Measurements from ENCODE around the gene NEU4. TPM values are rescaled to one million over a fixed set of nuclear protein-coding genes. Genes with fewer than 3 reads are reported as not detected.
A peak's percentile ranks its signal among the peaks of the same experiment; 100 is the strongest.

The NEU4 gene
- total RNA-seq, 1 donor from 2014 or later = 3.2 TPM

DNA sequence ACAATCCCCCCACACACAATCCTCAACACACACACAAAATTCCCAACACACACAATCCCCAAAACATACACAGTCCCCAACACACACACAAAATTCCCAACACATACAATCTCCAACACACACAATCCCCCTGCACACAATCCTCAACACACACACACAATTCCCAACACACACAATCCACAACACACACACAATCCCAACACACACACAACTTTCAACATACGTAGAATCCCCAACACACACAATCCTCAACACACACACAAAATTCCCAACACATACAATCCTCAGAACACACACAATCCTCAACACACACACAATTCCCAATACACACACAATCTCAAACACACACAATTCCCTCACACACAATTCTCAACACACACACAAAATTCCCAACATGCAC lies 52.3 kb downstream of the NEU4 start:
- no peak for DNase-seq (ENCODE audit: low spot score)
- Mint-ChIP-seq H3K9me3 (peaks cover 7% of the 10 kb centered on the region), H3K36me3 (ENCODE audit: low read depth) (peaks cover 13% of the 10 kb centered on the region), H3K4me1 (ENCODE audit: low read depth) (peaks cover 55% of the 10 kb centered on the region), H3K27me3 (ENCODE audit: low read depth) (peaks cover 15% of the 10 kb centered on the region), H3K4me3 (ENCODE audit: low read depth) (peak overlapping the region; percentile 37), H3K27ac (peak overlapping the region; percentile 81)
- intact Hi-C loops (cut with micrococcal nuclease) = loop anchor here (5.0 kb wide), 1 partner anchor 129 kb away; the partner anchor contains the start of gene D2HGDH

DNA sequence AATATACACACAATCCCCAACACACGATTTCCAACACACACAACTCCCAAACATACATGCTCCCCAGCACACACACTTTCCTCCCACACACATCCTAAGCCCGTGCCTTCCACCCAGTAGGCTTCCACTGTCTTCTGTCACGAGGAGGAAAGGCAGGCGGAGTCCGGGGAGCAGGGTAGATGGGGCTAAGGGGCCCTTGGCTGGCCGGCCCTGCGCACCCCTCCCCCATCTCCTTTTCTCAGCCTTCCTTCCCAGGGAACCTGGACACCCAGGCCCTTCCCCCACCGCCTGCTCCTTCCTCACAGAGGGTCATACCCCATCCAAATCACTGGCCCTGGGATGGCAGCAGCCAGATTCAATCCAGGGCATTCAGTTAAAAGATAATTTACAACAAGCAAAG lies 53.1 kb downstream of the NEU4 start:
- peaks cover 52% of the 10 kb centered on the region for H3K4me1 Mint-ChIP-seq (ENCODE audit: low read depth)

DNA sequence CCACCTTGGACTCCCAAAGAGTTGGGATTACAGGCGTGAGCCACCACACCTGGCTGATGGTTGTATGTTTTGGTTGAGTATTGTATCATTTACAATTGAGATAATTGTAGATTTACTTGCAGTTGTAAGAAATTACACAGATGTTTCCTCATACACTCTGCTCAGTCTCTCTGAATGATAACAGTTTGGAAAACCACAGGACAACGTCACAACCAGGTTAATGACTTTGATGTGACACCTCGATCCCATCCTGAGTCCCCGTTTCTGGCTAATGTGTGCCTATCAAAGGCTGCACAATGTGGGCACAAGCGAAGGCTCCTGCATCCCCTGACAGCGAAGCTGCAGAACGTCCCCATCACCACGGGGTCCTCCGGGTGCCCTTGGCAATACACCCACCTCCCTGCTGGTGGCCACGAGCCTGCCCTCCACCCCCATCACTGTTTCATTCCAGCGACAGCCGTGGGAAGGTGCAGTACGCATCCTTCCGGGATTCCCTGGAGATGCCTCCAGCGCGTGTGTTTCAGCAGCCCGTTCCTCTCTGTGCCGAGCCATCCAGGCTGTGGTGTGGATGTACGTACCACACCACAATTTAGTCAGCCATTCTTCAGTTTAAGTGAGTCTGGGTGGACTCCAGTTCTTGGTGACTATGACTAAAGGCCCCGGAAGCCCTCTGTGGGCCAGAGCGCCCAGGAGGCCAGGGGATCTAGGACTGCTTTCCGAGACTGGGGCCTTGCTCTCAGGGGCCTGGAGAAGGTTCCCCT lies 54.0 kb downstream of the NEU4 start:
- intact Hi-C loops (cut with micrococcal nuclease) = loop anchor here (5.0 kb wide), 1 partner anchor 131 kb away; the partner anchor contains the start of gene D2HGDH
- H3K9me3 Mint-ChIP-seq = peaks cover 7% of the 10 kb centered on the region
- peak overlapping the region; percentile 81 for H3K27ac Mint-ChIP-seq
- peaks cover 7% of the 10 kb centered on the region for H3K36me3 Mint-ChIP-seq (ENCODE audit: low read depth)
- peak overlapping the region; percentile 32 for H3K4me3 Mint-ChIP-seq (ENCODE audit: low read depth)
- peaks cover 15% of the 10 kb centered on the region for H3K27me3 Mint-ChIP-seq (ENCODE audit: low read depth)
- DNase-seq (ENCODE audit: low spot score) = no peak
- H3K4me1 Mint-ChIP-seq (ENCODE audit: low read depth) = peaks cover 55% of the 10 kb centered on the region

More for the DNA sequence above, 53.1 kb downstream of the NEU4 start:
- peaks cover 7% of the 10 kb centered on the region for H3K9me3 Mint-ChIP-seq
- H3K27ac Mint-ChIP-seq = peak overlapping the region; percentile 81
- no peak for DNase-seq (ENCODE audit: low spot score)
- peaks cover 8% of the 10 kb centered on the region for H3K36me3 Mint-ChIP-seq (ENCODE audit: low read depth)
- peaks cover 15% of the 10 kb centered on the region for H3K27me3 Mint-ChIP-seq (ENCODE audit: low read depth)
- intact Hi-C loops (cut with micrococcal nuclease) = loop anchor here (5.0 kb wide), 1 partner anchor 130 kb away; the partner anchor contains the start of gene D2HGDH
- no peak overlapping the region for H3K4me3 Mint-ChIP-seq (ENCODE audit: low read depth)

DNA sequence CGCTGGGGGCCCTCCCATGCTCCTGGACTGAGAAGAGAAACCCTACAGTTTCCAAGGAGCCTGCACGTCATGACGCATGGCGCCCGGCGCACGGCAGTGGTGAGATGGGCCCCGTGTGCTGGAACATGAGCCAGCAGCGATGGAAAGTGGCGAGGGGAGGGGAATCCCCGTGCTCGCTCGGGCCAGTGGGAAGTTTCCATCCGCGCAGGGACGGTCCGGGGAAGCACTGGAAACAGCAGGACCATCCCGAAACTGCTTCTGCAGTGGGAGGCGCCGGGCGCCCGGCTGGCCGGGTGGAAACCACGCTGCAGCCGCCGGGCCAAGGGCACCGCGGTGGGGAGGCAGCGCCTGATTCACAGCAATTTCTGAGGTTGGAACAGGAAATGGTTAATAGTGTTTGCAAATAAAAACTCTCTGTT lies 54.6 kb downstream of the NEU4 start:
- intact Hi-C loops (cut with micrococcal nuclease) = loop anchor here (5.0 kb wide), 1 partner anchor 131 kb away; the partner anchor contains the start of gene D2HGDH
- Mint-ChIP-seq H3K27me3 (ENCODE audit: low read depth) (peaks cover 17% of the 10 kb centered on the region), H3K4me3 (ENCODE audit: low read depth) (peak overlapping the region; percentile 4), H3K4me1 (ENCODE audit: low read depth) (peaks cover 58% of the 10 kb centered on the region), H3K9me3 (peaks cover 7% of the 10 kb centered on the region), H3K36me3 (ENCODE audit: low read depth) (peaks cover 4% of the 10 kb centered on the region), H3K27ac (peak overlapping the region; percentile 81)
- DNase-seq (ENCODE audit: low spot score) = peak; percentile 45

DNA sequence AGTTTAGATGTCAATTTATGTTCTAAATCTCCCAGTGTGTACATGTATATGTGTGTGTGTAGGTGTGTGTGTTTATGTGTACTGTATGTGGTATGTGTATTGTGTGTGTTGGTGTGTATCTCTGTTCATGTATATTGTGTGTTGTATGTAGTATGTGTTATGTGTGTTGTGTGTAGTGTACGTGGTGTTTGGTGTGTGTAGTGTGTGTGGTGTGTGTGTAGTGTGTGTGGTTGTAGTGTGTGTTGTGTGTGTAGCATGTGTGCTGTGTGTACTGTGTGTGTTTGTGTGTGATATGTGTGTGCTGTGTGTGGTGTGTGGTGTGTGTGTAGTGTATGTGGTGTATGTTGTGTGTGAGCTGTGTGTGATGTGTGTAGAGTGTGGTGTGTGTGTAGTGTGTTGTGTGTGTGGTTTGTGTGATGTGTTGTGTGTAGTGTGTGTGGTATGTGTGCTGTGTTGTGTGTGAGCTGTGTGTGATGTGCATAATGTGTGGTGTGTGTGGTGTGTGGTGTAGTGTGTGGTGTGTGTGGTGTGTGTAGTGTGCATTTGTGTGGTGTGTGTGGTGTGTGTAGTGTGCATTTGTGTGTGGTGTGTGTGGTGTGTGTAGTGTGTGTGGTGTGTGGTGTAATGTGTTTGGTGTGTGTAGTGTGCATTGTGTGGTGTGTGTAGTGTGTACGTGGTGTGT lies 55.3 kb downstream of the NEU4 start:
- DNase-seq (ENCODE audit: low spot score) = no peak
- Mint-ChIP-seq H3K4me3 (ENCODE audit: low read depth) (peak overlapping the region; percentile 1), H3K9me3 (peaks cover 7% of the 10 kb centered on the region), H3K27me3 (ENCODE audit: low read depth) (peaks cover 17% of the 10 kb centered on the region), H3K27ac (peak overlapping the region; percentile 77), H3K36me3 (ENCODE audit: low read depth) (peaks cover 4% of the 10 kb centered on the region), H3K4me1 (ENCODE audit: low read depth) (peaks cover 65% of the 10 kb centered on the region)
- intact Hi-C loops (cut with micrococcal nuclease) = loop anchor here (5.0 kb wide), 1 partner anchor 132 kb away; the partner anchor contains the start of gene D2HGDH

DNA sequence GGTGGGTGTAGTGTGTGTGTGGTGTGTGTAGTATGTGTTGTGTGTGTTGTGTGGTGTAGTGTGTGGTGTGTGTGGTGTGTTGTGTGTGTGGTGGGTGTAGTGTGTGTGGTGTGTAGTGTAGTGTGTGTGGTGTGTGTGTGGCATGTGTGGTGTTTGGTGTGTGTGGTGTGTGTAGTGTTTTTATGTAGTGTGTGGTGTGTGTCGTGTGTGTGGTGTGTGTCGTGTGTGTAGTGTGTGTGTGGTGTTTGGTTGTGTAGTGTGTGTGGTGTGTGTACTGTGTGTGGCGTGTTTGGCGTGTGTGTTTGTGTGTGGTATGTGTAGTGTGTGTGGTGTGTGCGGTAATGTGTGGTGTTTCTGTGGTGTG lies 55.8 kb downstream of the NEU4 start:
- peak overlapping the region; percentile 77 for H3K27ac Mint-ChIP-seq
- peaks cover 4% of the 10 kb centered on the region for H3K36me3 Mint-ChIP-seq (ENCODE audit: low read depth)
- peaks cover 62% of the 10 kb centered on the region for H3K4me1 Mint-ChIP-seq (ENCODE audit: low read depth)
- no peak for DNase-seq (ENCODE audit: low spot score)
- H3K27me3 Mint-ChIP-seq (ENCODE audit: low read depth) = peaks cover 17% of the 10 kb centered on the region
- peaks cover 7% of the 10 kb centered on the region for H3K9me3 Mint-ChIP-seq
- H3K4me3 Mint-ChIP-seq (ENCODE audit: low read depth) = no peak overlapping the region
- intact Hi-C loops (cut with micrococcal nuclease) = loop anchor here (5.0 kb wide), 1 partner anchor 133 kb away; the partner anchor contains the start of gene D2HGDH

DNA sequence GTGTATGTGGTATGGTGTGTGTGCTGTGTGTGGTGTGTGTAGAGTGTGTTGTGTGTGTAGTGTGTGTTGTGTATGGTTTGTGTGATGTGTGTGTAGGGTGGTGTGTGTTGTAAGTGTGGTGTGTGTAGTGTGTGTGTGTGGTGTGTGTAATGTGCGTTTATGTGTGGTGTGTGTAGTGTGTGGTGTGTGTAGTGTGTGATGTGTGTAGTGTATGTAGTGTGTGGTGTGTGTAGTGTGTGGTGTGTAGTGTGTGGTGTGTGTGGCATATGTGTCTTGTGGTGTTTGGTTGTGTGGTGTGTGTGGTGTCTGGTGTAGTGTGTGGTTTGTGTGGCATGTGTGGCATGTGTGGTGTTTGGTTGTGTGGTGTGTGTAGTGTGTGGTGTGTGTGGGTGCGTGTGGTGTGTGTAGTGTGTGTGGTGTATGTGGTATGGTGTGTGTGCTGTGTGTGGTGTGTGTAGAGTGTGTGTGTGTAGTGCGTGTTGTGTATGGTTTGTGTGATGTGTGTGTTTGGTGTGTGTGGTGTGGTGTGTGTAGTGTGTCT lies 56.5 kb downstream of the NEU4 start:
- H3K27me3 Mint-ChIP-seq (ENCODE audit: low read depth) = peaks cover 17% of the 10 kb centered on the region
- no peak for DNase-seq (ENCODE audit: low spot score)
- peaks cover 61% of the 10 kb centered on the region for H3K4me1 Mint-ChIP-seq (ENCODE audit: low read depth)
- peak overlapping the region; percentile 77 for H3K27ac Mint-ChIP-seq
- H3K9me3 Mint-ChIP-seq = peaks cover 7% of the 10 kb centered on the region
- intact Hi-C loops (cut with micrococcal nuclease) = no loop called here
- no peak overlapping the region for H3K4me3 Mint-ChIP-seq (ENCODE audit: low read depth)
- H3K36me3 Mint-ChIP-seq (ENCODE audit: low read depth) = peaks cover 4% of the 10 kb centered on the region

DNA sequence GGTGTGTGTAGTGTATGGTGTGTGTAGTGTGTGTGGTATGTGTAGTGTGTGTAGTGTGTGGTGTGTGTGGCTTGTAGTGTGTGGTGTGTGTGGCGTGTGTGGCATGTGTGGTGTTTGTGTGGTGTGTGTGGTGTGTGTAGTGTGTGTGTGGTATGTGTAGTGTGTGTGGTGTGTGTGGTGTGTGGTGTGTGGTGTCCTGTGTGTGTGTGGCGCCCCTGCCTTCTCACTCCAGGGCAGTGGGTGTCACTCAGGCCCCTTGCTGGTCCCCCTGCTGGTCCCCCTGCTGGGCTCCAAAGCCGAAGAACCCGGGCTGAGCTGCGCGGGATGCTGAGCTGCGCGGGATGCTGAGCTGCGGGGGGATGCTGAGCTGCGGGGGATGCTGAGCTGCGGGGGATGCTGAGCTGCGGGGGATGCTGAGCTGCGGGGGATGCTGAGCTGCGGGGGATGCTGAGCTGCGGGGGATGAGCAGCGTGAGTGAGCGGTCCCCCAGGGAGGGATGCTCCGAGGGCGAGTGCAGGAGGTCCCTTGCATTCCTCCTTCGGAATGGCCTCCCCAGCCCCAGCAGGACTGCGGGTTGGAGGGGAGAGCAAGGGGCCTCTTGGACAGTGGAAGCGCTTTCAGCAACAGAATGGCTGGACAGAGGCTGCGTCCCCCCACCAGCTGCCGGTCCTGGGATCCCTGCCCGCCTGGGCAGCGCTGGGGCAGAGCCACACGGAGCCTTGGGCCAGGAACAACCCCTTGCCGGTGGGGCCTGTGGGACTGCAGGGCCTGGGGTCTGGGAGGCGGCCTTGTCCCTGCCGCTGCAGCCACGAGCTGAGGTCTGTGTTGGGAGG lies 57.2 kb downstream of the NEU4 start:
- no peak for DNase-seq (ENCODE audit: low spot score)
- H3K4me1 Mint-ChIP-seq (ENCODE audit: low read depth) = peaks cover 57% of the 10 kb centered on the region
- H3K36me3 Mint-ChIP-seq (ENCODE audit: low read depth) = peaks cover 4% of the 10 kb centered on the region
- H3K27ac Mint-ChIP-seq = peak overlapping the region; percentile 15
- no peak overlapping the region for H3K4me3 Mint-ChIP-seq (ENCODE audit: low read depth)
- intact Hi-C loops (cut with micrococcal nuclease) = no loop called here
- H3K27me3 Mint-ChIP-seq (ENCODE audit: low read depth) = peaks cover 17% of the 10 kb centered on the region
- peaks cover 7% of the 10 kb centered on the region for H3K9me3 Mint-ChIP-seq

Other genes starting within 250 kb of the NEU4 start
- gene THAP4, start 172.0 kb upstream of the NEU4 start, total RNA-seq = 48.7 and 53.3 TPM in 2 replicates
- 117 TPM in 2 replicates for gene ATG4B, start 171.5 kb upstream of the NEU4 start, total RNA-seq
- 95.9 and 98.2 TPM in 2 replicates for gene DTYMK, start 122.4 kb upstream of the NEU4 start, total RNA-seq
- 49.4 and 56.4 TPM in 2 replicates for gene ING5, start 107.2 kb upstream of the NEU4 start, total RNA-seq
- 36.5 and 39.9 TPM in 2 replicates for gene D2HGDH, start 74.6 kb upstream of the NEU4 start, total RNA-seq
- 1.3 and 1.9 TPM in 2 replicates for gene GAL3ST2, start 32.4 kb upstream of the NEU4 start, total RNA-seq
- gene PDCD1, start 49.7 kb downstream of the NEU4 start, total RNA-seq = 42.0 and 44.7 TPM in 2 replicates
- gene RTP5, start 60.5 kb downstream of the NEU4 start, total RNA-seq = 0.09 and 0.30 TPM in 2 replicates

Measured in activated T-helper 2 cell treated with anti-CD3 and anti-CD28 coated beads, Interferon-gamma antibody, Interleukin-2, Interleukin-4, amounts not matched to agents 10 μg/mL and 5 μg/mL and 100 μg/mL, durations not matched to agents 14 hours and 24 hours and 36 hours (primary cell).